SK-N-SH treated with all-trans-retinoic acid at 6 μM for 48 hours (cell line): ENCODE data around the gene NDE1.

Experiments
- BACH2 ChIP-seq: fragments of 250-450 bp; sonication (Bioruptor Pico); IDR thresholded peaks from 2 replicates; pipeline ENCODE4 v1.9.0; 2021; ENCODE audit warnings: mild to moderate bottlenecking, borderline replicate concordance
- ISL1 ChIP-seq: fragments of 250-450 bp; sonication (Bioruptor Pico); IDR thresholded peaks from 2 replicates; pipeline ENCODE4 v2.1.2; 2022; ENCODE audit warnings: mild to moderate bottlenecking, moderate library complexity
- OSR1 ChIP-seq: fragments of 250-450 bp; sonication (Bioruptor Pico); IDR thresholded peaks from 2 replicates; pipeline ENCODE4 v1.8.0; 2022; ENCODE audit warnings: moderate library complexity, mild to moderate bottlenecking, inconsistent platforms
- TOX ChIP-seq: fragments of 250-450 bp; sonication (Bioruptor Pico); IDR thresholded peaks from 2 replicates; pipeline ENCODE4 v1.8.0; 2021; ENCODE audit warnings: mild to moderate bottlenecking, moderate library complexity, borderline replicate concordance
- ZFP3 ChIP-seq: fragments of 250-450 bp; sonication (Bioruptor Pico); IDR thresholded peaks from 2 replicates; pipeline ENCODE4 v1.5.0; 2020; ENCODE audit warnings: mild to moderate bottlenecking, moderate library complexity
- TF ChIP-seq, protein P1 (sequence below): fragments of 250-450 bp; sonication (Bioruptor Pico); IDR thresholded peaks from 2 replicates; pipeline ENCODE4 v1.5.1; 2020; ENCODE audit warnings: low read depth, mild to moderate bottlenecking, moderate library complexity
- TF ChIP-seq, protein P2 (sequence below): fragments of 250-450 bp; sonication (Bioruptor Pico); IDR thresholded peaks from 2 replicates; pipeline ENCODE4 v1.5.1; 2021; ENCODE audit warnings: mild to moderate bottlenecking, moderate library complexity

DNA sequence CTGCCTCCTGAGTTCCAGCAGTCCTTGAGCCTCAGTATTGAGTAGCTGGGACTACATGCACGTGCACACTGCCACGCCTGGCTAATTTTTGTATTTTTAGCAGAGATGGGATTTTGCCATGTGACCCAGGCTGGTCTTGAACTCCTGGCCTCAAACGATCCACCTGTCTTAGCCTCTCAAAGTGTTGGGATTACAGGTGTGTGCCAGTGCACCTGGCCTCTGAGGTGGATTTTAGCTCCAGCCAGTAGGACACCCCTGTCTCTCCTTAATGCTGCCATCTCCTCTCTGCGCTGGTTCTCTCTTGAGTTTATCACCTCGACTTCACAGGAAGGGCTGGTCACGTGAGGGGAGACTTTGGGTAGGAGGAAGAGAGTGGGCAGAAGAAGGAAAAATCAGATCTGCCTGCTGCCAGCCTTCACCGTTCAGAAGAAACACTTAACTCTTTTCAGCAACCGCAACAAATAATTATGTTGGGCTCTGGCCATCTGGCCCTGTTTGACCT lies 55.1 kb downstream of the NDE1 start:
- TF ChIP-seq BACH2 (CRISPR knock-in tag) (no peak), ZFP3 (CRISPR knock-in tag) (no peak), ISL1 (no peak), OSR1 (CRISPR knock-in tag) (no peak), TOX (CRISPR knock-in tag) (no peak)
- TF ChIP-seq, protein P1, sequence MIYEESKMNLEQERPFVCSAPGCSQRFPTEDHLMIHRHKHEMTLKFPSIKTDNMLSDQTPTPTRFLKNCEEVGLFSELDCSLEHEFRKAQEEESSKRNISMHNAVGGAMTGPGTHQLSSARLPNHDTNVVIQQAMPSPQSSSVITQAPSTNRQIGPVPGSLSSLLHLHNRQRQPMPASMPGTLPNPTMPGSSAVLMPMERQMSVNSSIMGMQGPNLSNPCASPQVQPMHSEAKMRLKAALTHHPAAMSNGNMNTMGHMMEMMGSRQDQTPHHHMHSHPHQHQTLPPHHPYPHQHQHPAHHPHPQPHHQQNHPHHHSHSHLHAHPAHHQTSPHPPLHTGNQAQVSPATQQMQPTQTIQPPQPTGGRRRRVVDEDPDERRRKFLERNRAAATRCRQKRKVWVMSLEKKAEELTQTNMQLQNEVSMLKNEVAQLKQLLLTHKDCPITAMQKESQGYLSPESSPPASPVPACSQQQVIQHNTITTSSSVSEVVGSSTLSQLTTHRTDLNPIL (CRISPR knock-in tag), result no peak
- TF ChIP-seq, protein P2, sequence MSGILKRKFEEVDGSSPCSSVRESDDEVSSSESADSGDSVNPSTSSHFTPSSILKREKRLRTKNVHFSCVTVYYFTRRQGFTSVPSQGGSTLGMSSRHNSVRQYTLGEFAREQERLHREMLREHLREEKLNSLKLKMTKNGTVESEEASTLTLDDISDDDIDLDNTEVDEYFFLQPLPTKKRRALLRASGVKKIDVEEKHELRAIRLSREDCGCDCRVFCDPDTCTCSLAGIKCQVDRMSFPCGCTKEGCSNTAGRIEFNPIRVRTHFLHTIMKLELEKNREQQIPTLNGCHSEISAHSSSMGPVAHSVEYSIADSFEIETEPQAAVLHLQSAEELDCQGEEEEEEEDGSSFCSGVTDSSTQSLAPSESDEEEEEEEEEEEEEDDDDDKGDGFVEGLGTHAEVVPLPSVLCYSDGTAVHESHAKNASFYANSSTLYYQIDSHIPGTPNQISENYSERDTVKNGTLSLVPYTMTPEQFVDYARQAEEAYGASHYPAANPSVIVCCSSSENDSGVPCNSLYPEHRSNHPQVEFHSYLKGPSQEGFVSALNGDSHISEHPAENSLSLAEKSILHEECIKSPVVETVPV (CRISPR knock-in tag), result no peak
